Measurements from ENCODE around the gene FERD3L.

FERD3L gene

GRCh38 chr7:19098510-19098909, 46.7 kb downstream of the FERD3L start:
- no peak for DNase-seq

GRCh38 chr7:19097165-19098055, 47.8 kb downstream of the FERD3L start:
- no peak for DNase-seq

DNA sequence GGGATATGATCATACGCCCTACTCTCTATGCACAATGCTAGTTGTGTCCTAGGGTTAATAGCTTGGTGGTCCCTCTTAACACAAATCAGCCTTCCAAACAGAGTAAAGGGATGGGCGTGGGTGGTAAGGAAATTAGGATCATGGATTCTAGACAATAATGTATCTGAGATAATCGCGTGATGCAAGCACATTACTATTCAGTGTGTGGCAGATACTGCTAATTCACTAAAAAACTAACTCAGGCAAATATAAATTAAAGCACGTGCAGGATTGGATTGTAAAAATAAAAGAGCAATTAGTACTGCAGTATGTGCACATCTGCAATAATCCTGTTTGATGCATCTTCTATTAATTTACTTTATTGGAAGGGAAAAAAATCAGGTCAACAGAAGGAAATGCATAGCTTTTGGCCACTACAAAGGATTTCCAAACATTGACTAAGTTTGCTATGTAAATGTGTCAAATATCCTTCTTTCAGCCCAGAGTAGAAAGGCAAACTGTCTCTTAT, 49.8 kb downstream of the FERD3L start:
- no peak for DNase-seq
